SKM-1 treated with dmso at 0.1 percent for 144 hours (cell line): ENCODE results near the gene EVA1A.

ENCODE experiments used
- DNase-seq: peaks from one replicate; lab custom pipeline; 2025; ENCODE audit not compliant: unreplicated experiment; lab: John Stamatoyannopoulos, UW

EVA1A gene

GRCh38 chr2:75519843-75520242, 40.9 kb downstream of the EVA1A start:
- no peak for DNase-seq

- no peak for DNase-seq
Measured at GRCh38 chr2:75518638-75519465, 41.9 kb downstream of the EVA1A start.

- no peak for DNase-seq
Measured at GRCh38 chr2:75517547-75518230, 43.0 kb downstream of the EVA1A start.

GRCh38 chr2:75516378-75517360, 44.1 kb downstream of the EVA1A start:
- no peak for DNase-seq

- no peak for DNase-seq
Measured at GRCh38 chr2:75515584-75516368, 45.0 kb downstream of the EVA1A start.

- DNase-seq, result no peak
Measured at GRCh38 chr2:75513616-75514170, 47.0 kb downstream of the EVA1A start.

- no peak for DNase-seq
Measured at GRCh38 chr2:75512455-75513212, 48.1 kb downstream of the EVA1A start.

- DNase-seq, result no peak
Measured at GRCh38 chr2:75506101-75506697, 54.5 kb downstream of the EVA1A start.

- no peak for DNase-seq
Measured at GRCh38 chr2:75505012-75505411, 55.7 kb downstream of the EVA1A start.

- no peak for DNase-seq
Measured at GRCh38 chr2:75503048-75503607, 57.6 kb downstream of the EVA1A start.

GRCh38 chr2:75500633-75501032, 60.1 kb downstream of the EVA1A start:
- DNase-seq, result no peak

- DNase-seq, result no peak
Measured at GRCh38 chr2:75499534-75499933, 61.2 kb downstream of the EVA1A start.

GRCh38 chr2:75498907-75499306, 61.8 kb downstream of the EVA1A start:
- DNase-seq, result no peak

- DNase-seq, result no peak
Measured at GRCh38 chr2:75497256-75497655, 63.5 kb downstream of the EVA1A start.

GRCh38 chr2:75495862-75496261, 64.9 kb downstream of the EVA1A start:
- no peak for DNase-seq

- no peak for DNase-seq
Measured at GRCh38 chr2:75494137-75494769, 66.5 kb downstream of the EVA1A start.

- no peak for DNase-seq
Measured at GRCh38 chr2:75493230-75493629, 67.5 kb downstream of the EVA1A start.

GRCh38 chr2:75491129-75491753, 69.5 kb downstream of the EVA1A start:
- no peak for DNase-seq
